ENCODE measurements around the gene ALKBH8. TPM values are rescaled to one million over a fixed set of nuclear protein-coding genes. Genes with fewer than 3 reads are reported as not detected.

ALKBH8 gene
- 10 to 100 TPM in 3 of 4 donors, 1 to 10 TPM in 1; 7.4 to 11.6 (median 10.9) TPM for total RNA-seq

DNA sequence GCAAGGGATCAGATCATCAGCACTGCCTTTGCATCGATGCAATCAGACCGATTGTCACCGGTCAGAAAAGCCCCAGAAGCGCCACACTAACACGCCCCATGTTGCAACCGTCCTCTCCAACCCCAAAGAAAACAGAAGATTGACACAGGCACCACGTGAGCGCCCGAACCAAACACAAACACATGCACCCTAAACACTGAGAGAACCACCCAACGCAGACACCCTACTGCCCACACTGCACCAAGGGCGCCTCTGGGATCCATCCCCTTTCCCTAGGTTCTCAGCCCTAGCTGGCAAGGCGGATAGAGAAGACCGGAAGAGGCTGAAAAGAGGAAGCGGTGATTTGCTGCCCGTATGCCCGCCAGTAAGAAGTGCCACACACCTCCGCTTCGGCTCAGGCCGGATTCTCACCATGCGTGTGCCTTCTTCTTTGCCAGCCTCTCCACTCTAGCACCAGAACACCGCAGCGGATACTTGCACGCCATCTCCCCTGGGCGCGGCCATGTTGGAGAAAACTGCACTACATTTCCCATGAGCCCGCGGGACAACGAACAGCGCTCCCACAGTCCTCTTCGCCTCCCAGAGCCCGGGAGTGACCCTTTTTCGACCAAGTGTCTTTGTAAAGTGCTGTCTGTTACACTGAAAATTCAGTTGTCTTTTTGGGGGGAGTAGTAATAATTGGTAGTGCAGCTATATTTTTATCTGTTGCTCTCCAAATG is at the start of gene ALKBH8:
ALKBH8 (minus strand) TSS at position 517 of the 719 bp plus-strand sequence. CDS start 4,842 bp downstream, outside the sequence.
- TF ChIP-seq, protein P1, sequence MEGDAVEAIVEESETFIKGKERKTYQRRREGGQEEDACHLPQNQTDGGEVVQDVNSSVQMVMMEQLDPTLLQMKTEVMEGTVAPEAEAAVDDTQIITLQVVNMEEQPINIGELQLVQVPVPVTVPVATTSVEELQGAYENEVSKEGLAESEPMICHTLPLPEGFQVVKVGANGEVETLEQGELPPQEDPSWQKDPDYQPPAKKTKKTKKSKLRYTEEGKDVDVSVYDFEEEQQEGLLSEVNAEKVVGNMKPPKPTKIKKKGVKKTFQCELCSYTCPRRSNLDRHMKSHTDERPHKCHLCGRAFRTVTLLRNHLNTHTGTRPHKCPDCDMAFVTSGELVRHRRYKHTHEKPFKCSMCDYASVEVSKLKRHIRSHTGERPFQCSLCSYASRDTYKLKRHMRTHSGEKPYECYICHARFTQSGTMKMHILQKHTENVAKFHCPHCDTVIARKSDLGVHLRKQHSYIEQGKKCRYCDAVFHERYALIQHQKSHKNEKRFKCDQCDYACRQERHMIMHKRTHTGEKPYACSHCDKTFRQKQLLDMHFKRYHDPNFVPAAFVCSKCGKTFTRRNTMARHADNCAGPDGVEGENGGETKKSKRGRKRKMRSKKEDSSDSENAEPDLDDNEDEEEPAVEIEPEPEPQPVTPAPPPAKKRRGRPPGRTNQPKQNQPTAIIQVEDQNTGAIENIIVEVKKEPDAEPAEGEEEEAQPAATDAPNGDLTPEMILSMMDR (IDR thresholded peaks at IDR 0.05), result no peak
- TF ChIP-seq POLR2A (IDR thresholded peaks at IDR 0.05), result no peak
- Histone ChIP-seq H3K36me3 (no peaks in the 10 kb centered on the region), H3K4me3 (replicated peaks in 1 of 3) (peak within 1 kb of the TSS; percentile 35 to 52 (median 38)), H3K9me3 (no peaks in the 10 kb centered on the region), H3K4me1 (peaks cover 12% of the 10 kb centered on the region in 2 donors), H3K27me3 (no peaks in the 10 kb centered on the region), H3K27ac (peak within 1 kb of the TSS; percentile 6 to 79 (median 70))
- 0 to 1% methylated on average over 22 to 32 of the region's 32 CpGs for WGBS, 2 donors
- intact Hi-C loops (cut with DNase I), result no loop called here
- peak; percentile 68 to 70 for DNase-seq

GRCh38 chr11:107612445-107612844 is 46.9 kb upstream of the ALKBH8 start:
- Histone ChIP-seq H3K4me1 (no peaks in the 10 kb centered on the region), H3K4me3 (replicated peaks in 1 of 3) (no peak overlapping the region), H3K36me3 (no peaks in the 10 kb centered on the region), H3K27me3 (peaks cover 3% of the 10 kb centered on the region), H3K9me3 (no peaks in the 10 kb centered on the region), H3K27ac (no peak overlapping the region)
- TF ChIP-seq, protein P1 (IDR thresholded peaks at IDR 0.05), result no peak
- no peak for TF ChIP-seq POLR2A (IDR thresholded peaks at IDR 0.05)
- DNase-seq, result no peak
- intact Hi-C loops (cut with DNase I), result no loop called here
- WGBS, 2 donors, result 97 to 99% methylated on average over 2 of the region's 2 CpGs

GRCh38 chr11:107609400-107610218 is 44.1 kb upstream of the ALKBH8 start:
- no peak overlapping the region for H3K27ac ChIP-seq
- WGBS, 2 donors, result 54 to 55% methylated on average over 10 of the region's 10 CpGs
- DNase-seq, result no peak
- TF ChIP-seq, protein P1 (IDR thresholded peaks at IDR 0.05), result no peak
- no peak for TF ChIP-seq POLR2A (IDR thresholded peaks at IDR 0.05)
- H3K36me3 ChIP-seq, result no peaks in the 10 kb centered on the region
- H3K4me3 ChIP-seq (replicated peaks in 1 of 3), result no peak overlapping the region
- H3K4me1 ChIP-seq, result no peaks in the 10 kb centered on the region
- H3K9me3 ChIP-seq, result no peaks in the 10 kb centered on the region
- intact Hi-C loops (cut with DNase I), result no loop called here
- H3K27me3 ChIP-seq, result peaks cover 3% of the 10 kb centered on the region

GRCh38 chr11:107608809-107609208 is 43.3 kb upstream of the ALKBH8 start:
- intact Hi-C loops (cut with DNase I), result no loop called here
- 41 to 56% methylated on average over 2 of the region's 2 CpGs for WGBS, 2 donors
- Histone ChIP-seq H3K27ac (no peak overlapping the region), H3K4me3 (replicated peaks in 1 of 3) (no peak overlapping the region), H3K27me3 (peaks cover 3% of the 10 kb centered on the region), H3K36me3 (no peaks in the 10 kb centered on the region), H3K4me1 (no peaks in the 10 kb centered on the region), H3K9me3 (no peaks in the 10 kb centered on the region)
- DNase-seq, result no peak
- TF ChIP-seq POLR2A (IDR thresholded peaks at IDR 0.05), result no peak

- H3K4me1 ChIP-seq, result no peaks in the 10 kb centered on the region
- H3K27me3 ChIP-seq, result peaks cover 3% of the 10 kb centered on the region
- H3K9me3 ChIP-seq, result no peaks in the 10 kb centered on the region
- H3K36me3 ChIP-seq, result no peaks in the 10 kb centered on the region
- H3K4me3 ChIP-seq (replicated peaks in 1 of 3), result no peak overlapping the region
- intact Hi-C loops (cut with DNase I), result no loop called here
- no peak for DNase-seq
- 81 to 91% methylated on average over 3 of the region's 3 CpGs for WGBS, 2 donors
- TF ChIP-seq POLR2A (IDR thresholded peaks at IDR 0.05), result no peak
- TF ChIP-seq, protein P1 (IDR thresholded peaks at IDR 0.05), result no peak
- H3K27ac ChIP-seq, result no peak overlapping the region
Observed at GRCh38 chr11:107606141-107606540, 40.6 kb upstream of the ALKBH8 start.

All from thyroid gland (tissue), 4 donors.